HL-60 (cell line): Measurements from ENCODE around the gene RYR3.

Source experiments
- GABPA ChIP-seq: IDR thresholded peaks from 2 replicates; pipeline ENCODE4 v1.6.1; 2012; ENCODE audit warnings: low read depth
- TF ChIP-seq, protein P1 (sequence below): IDR thresholded peaks from one replicate; pipeline ENCODE4 v1.5.1; 2011; ENCODE audit warnings: low read length, control low read depth, inconsistent platforms; ENCODE audit not compliant: insufficient read depth

DNA sequence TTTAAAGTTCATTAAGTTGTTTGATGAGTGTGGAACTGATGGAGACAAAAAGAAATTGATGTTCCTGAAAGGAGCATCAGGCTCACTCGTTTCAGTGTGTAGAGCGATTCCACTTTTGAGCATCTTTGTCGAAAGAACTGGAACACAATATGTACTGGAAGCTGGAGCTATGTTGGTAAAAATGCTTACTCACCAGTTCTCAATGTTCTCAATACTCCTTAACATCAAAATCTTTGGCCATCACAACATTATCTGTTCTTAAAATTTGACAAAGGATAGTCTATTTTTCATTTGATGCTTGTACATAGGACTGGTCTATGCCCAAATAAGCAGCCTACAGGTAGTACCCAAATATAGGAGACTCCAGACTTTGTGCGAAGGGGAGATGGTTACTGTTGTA lies 18.7 kb downstream of the RYR3 start:
- TF ChIP-seq, protein P1, sequence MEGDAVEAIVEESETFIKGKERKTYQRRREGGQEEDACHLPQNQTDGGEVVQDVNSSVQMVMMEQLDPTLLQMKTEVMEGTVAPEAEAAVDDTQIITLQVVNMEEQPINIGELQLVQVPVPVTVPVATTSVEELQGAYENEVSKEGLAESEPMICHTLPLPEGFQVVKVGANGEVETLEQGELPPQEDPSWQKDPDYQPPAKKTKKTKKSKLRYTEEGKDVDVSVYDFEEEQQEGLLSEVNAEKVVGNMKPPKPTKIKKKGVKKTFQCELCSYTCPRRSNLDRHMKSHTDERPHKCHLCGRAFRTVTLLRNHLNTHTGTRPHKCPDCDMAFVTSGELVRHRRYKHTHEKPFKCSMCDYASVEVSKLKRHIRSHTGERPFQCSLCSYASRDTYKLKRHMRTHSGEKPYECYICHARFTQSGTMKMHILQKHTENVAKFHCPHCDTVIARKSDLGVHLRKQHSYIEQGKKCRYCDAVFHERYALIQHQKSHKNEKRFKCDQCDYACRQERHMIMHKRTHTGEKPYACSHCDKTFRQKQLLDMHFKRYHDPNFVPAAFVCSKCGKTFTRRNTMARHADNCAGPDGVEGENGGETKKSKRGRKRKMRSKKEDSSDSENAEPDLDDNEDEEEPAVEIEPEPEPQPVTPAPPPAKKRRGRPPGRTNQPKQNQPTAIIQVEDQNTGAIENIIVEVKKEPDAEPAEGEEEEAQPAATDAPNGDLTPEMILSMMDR, result no peak
- TF ChIP-seq GABPA, result no peak
